Memory B cell (primary cell): ENCODE results near the gene NUP188.
"Not testable (repeated sequence)": the region's sequence is repeated elsewhere in the genome, so short reads cannot be mapped to it uniquely, and the experiment has no call there.

Source experiments
- ATAC-seq: fragments of 150-1000 bp; cut with Tn5 transposase; 2 replicates; pipeline ENCODE4 v1.10.0; 2021; ENCODE audit warnings: low read depth, mild to moderate bottlenecking, moderate library complexity
- DNase-seq, 2 donors: peaks; one replicate each; pipeline ENCODE4 v3.0.0; 2022; ENCODE audit warnings: low spot score in 2 of 2
- H3K27ac Mint-ChIP-seq: one replicate; pipeline ENCODE4 v1.8.0; 2022; ENCODE audit warnings: mild to moderate bottlenecking, moderate library complexity, mixed read lengths
- H3K27me3 Mint-ChIP-seq: one replicate; pipeline ENCODE4 v1.8.0; 2022; ENCODE audit warnings: mixed read lengths
- H3K36me3 Mint-ChIP-seq: one replicate; pipeline ENCODE4 v1.8.0; 2022; ENCODE audit warnings: mild to moderate bottlenecking, mixed read lengths
- H3K4me1 Mint-ChIP-seq: one replicate; pipeline ENCODE4 v1.8.0; 2022; ENCODE audit warnings: mixed read lengths
- H3K4me3 Mint-ChIP-seq: one replicate; pipeline ENCODE4 v1.8.0; 2022; ENCODE audit warnings: mild to moderate bottlenecking, moderate library complexity, mixed read lengths
- H3K9me3 Mint-ChIP-seq: one replicate; pipeline ENCODE4 v1.8.0; 2022; ENCODE audit warnings: mixed read lengths

NUP188 gene

GRCh38 chr9:129031514-129031913 is 84.0 kb downstream of the NUP188 start:
- Mint-ChIP-seq H3K9me3 (no peaks in the 10 kb centered on the region), H3K27ac (no peak overlapping the region), H3K4me1 (peaks cover 19% of the 10 kb centered on the region), H3K4me3 (no peak overlapping the region), H3K36me3 (no peaks in the 10 kb centered on the region), H3K27me3 (no peaks in the 10 kb centered on the region)
- no peak for DNase-seq
- no peak for ATAC-seq

- Mint-ChIP-seq H3K4me3 (no peak overlapping the region), H3K27me3 (no peaks in the 10 kb centered on the region), H3K9me3 (no peaks in the 10 kb centered on the region), H3K27ac (no peak overlapping the region), H3K36me3 (no peaks in the 10 kb centered on the region), H3K4me1 (peaks cover 22% of the 10 kb centered on the region)
- ATAC-seq (no peak), DNase-seq (no peak)
These were observed 85.2 kb downstream of the NUP188 start for GRCh38 chr9:129032541-129033159.

- Mint-ChIP-seq H3K4me3 (no peak overlapping the region), H3K9me3 (no peaks in the 10 kb centered on the region), H3K4me1 (peaks cover 27% of the 10 kb centered on the region), H3K36me3 (no peaks in the 10 kb centered on the region), H3K27me3 (no peaks in the 10 kb centered on the region), H3K27ac (no peak overlapping the region)
- DNase-seq (no peak), ATAC-seq (no peak)
These were observed 85.7 kb downstream of the NUP188 start for GRCh38 chr9:129033216-129033615.

- not testable (repeated sequence) for ATAC-seq, H3K27me3 Mint-ChIP-seq, H3K9me3 Mint-ChIP-seq, DNase-seq, H3K36me3 Mint-ChIP-seq
- Mint-ChIP-seq H3K4me1 (peaks cover 23% of the 10 kb centered on the region), H3K4me3 (peak overlapping the region; percentile 93), H3K27ac (peak overlapping the region; percentile 93)
These were observed 88.3 kb downstream of the NUP188 start for GRCh38 chr9:129035838-129036237.

- peak within 1 kb of the TSS; percentile 93 for H3K27ac Mint-ChIP-seq
- H3K4me3 Mint-ChIP-seq = peak within 1 kb of the TSS; percentile 93
- DNase-seq = peak; percentile 82 to 89
- peak; percentile 98 for ATAC-seq
- no peaks in the 10 kb centered on the region for H3K27me3 Mint-ChIP-seq
- no peaks in the 10 kb centered on the region for H3K9me3 Mint-ChIP-seq
- no peaks in the 10 kb centered on the region for H3K36me3 Mint-ChIP-seq
- H3K4me1 Mint-ChIP-seq = peaks cover 23% of the 10 kb centered on the region
These were observed 88.9 kb downstream of the NUP188 start, which contains the start of gene MIGA2 for GRCh38 chr9:129036241-129036922. TSS of gene MIGA2 (plus strand) at chr9:129036626. CDS start at chr9:129040595, 3,969 bp downstream.

GRCh38 chr9:129036923-129037766 is 89.6 kb downstream of the NUP188 start:
- DNase-seq (no peak), ATAC-seq (no peak)
- Mint-ChIP-seq H3K27me3 (no peaks in the 10 kb centered on the region), H3K4me3 (peak overlapping the region; percentile 93), H3K4me1 (peaks cover 23% of the 10 kb centered on the region), H3K9me3 (no peaks in the 10 kb centered on the region), H3K27ac (peak overlapping the region; percentile 93), H3K36me3 (peaks cover 6% of the 10 kb centered on the region)

GRCh38 chr9:129037767-129038098 is 90.2 kb downstream of the NUP188 start:
- DNase-seq (no peak), ATAC-seq (no peak)
- Mint-ChIP-seq H3K4me3 (peak overlapping the region; percentile 93), H3K9me3 (no peaks in the 10 kb centered on the region), H3K36me3 (peaks cover 11% of the 10 kb centered on the region), H3K4me1 (peaks cover 23% of the 10 kb centered on the region), H3K27ac (no peak overlapping the region), H3K27me3 (no peaks in the 10 kb centered on the region)

- H3K36me3 Mint-ChIP-seq = peaks cover 12% of the 10 kb centered on the region
- ATAC-seq = no peak
- H3K9me3 Mint-ChIP-seq = no peaks in the 10 kb centered on the region
- DNase-seq = no peak
- H3K27me3 Mint-ChIP-seq = no peaks in the 10 kb centered on the region
- H3K4me1 Mint-ChIP-seq = peaks cover 23% of the 10 kb centered on the region
- H3K27ac Mint-ChIP-seq = no peak overlapping the region
- peak overlapping the region; percentile 93 for H3K4me3 Mint-ChIP-seq
These were observed 90.8 kb downstream of the NUP188 start for GRCh38 chr9:129038109-129038852.

GRCh38 chr9:129040113-129040643 is 92.7 kb downstream of the NUP188 start:
- H3K9me3 Mint-ChIP-seq = no peaks in the 10 kb centered on the region
- no peak for DNase-seq
- no peak overlapping the region for H3K4me3 Mint-ChIP-seq
- H3K27me3 Mint-ChIP-seq = no peaks in the 10 kb centered on the region
- H3K36me3 Mint-ChIP-seq = peaks cover 15% of the 10 kb centered on the region
- H3K27ac Mint-ChIP-seq = no peak overlapping the region
- ATAC-seq = no peak
- peaks cover 21% of the 10 kb centered on the region for H3K4me1 Mint-ChIP-seq

- Mint-ChIP-seq H3K36me3 (peaks cover 15% of the 10 kb centered on the region), H3K27me3 (no peaks in the 10 kb centered on the region), H3K9me3 (no peaks in the 10 kb centered on the region), H3K27ac (no peak overlapping the region), H3K4me3 (no peak overlapping the region), H3K4me1 (peaks cover 14% of the 10 kb centered on the region)
- no peak for ATAC-seq
- no peak for DNase-seq
These were observed 94.5 kb downstream of the NUP188 start for GRCh38 chr9:129042016-129042415.

GRCh38 chr9:129052592-129052991 is 105.1 kb downstream of the NUP188 start:
- no peaks in the 10 kb centered on the region for H3K27me3 Mint-ChIP-seq
- no peaks in the 10 kb centered on the region for H3K4me1 Mint-ChIP-seq
- DNase-seq (no peak), ATAC-seq (no peak)
- no peaks in the 10 kb centered on the region for H3K9me3 Mint-ChIP-seq
- H3K36me3 Mint-ChIP-seq = peaks cover 6% of the 10 kb centered on the region
- H3K4me3 Mint-ChIP-seq = no peak overlapping the region
- no peak overlapping the region for H3K27ac Mint-ChIP-seq

GRCh38 chr9:129053020-129053419 is 105.5 kb downstream of the NUP188 start:
- ATAC-seq (no peak), DNase-seq (no peak)
- no peak overlapping the region for H3K4me3 Mint-ChIP-seq
- H3K9me3 Mint-ChIP-seq = no peaks in the 10 kb centered on the region
- no peak overlapping the region for H3K27ac Mint-ChIP-seq
- peaks cover 6% of the 10 kb centered on the region for H3K36me3 Mint-ChIP-seq
- H3K4me1 Mint-ChIP-seq = no peaks in the 10 kb centered on the region
- H3K27me3 Mint-ChIP-seq = no peaks in the 10 kb centered on the region

GRCh38 chr9:129054163-129054851 is 106.8 kb downstream of the NUP188 start:
- Mint-ChIP-seq H3K27me3 (no peaks in the 10 kb centered on the region), H3K4me3 (no peak overlapping the region), H3K4me1 (no peaks in the 10 kb centered on the region), H3K36me3 (peaks cover 10% of the 10 kb centered on the region), H3K27ac (no peak overlapping the region), H3K9me3 (no peaks in the 10 kb centered on the region)
- DNase-seq (no peak), ATAC-seq (no peak)
